ENCODE data around the gene CERK.

- TF ChIP-seq YY1 (IDR thresholded peaks at IDR 0.05; ENCODE audit: insufficient read depth, insufficient read length) (no peak), ZNF274 (IDR thresholded peaks at IDR 0.05; ENCODE audit: low read depth, low read length) (no peak)
These were observed 102.3 kb downstream of the CERK start for GRCh38 chr22:46635756-46636155.
